IPS DF 19.7 (cell line): ENCODE measurements around the gene GOLGA8Q.
"Not testable (repeated sequence)": the region's sequence is repeated elsewhere in the genome, so short reads cannot be mapped to it uniquely, and the experiment has no call there.

Experiments
- DNase-seq: peaks from one replicate; pipeline ENCODE4 v3.0.0-alpha.2; 2013; ENCODE audit warnings: low read depth, low spot score

The GOLGA8Q gene, protein sequence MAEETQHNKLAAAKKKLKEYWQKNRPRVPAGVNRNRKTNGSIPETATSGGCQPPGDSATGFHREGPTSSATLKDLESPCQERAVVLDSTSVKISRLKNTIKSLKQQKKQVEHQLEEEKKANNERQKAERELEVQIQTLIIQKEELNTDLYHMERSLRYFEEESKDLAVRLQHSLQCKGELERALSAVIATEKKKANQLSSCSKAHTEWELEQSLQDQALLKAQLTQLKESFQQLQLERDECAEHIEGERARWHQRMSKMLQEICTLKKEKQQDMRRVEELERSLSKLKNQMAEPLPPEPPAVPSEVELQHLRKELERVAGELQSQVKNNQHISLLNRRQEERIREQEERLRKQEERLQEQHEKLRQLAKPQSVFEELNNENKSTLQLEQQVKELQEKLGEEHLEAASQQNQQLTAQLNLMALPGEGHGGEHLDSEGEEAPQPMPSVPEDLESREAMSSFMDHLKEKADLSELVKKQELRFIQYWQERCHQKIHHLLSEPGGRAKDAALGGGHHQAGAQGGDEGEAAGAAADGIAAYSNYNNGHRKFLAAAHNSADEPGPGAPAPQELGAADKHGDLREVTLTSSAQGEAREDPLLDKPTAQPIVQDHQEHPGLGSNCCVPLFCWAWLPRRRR

DNA sequence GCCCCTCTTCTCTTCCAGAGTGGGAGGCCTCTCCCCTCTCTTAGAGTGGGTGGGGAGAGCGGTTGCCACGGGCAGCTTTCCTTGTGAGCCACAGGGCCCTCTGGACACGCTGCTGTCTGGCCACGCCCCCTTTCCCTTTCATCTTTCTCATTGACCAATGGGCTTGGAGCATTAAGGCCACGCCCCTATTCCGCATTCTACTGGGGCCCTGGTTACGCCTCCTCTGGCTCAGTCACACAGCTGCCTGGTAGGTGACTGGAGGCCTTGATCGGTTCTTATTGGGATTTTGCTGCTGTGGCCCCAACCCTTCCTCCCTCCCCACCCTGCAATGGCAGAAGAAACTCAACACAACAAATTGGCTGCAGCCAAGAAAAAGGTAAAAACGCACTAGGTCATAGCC lies at the start of gene GOLGA8Q:
TSS of gene GOLGA8Q (plus strand) at position 301 of the 400 bp plus-strand sequence. CDS start at position 329, 28 bp downstream.
- DNase-seq: not testable (repeated sequence)

DNA sequence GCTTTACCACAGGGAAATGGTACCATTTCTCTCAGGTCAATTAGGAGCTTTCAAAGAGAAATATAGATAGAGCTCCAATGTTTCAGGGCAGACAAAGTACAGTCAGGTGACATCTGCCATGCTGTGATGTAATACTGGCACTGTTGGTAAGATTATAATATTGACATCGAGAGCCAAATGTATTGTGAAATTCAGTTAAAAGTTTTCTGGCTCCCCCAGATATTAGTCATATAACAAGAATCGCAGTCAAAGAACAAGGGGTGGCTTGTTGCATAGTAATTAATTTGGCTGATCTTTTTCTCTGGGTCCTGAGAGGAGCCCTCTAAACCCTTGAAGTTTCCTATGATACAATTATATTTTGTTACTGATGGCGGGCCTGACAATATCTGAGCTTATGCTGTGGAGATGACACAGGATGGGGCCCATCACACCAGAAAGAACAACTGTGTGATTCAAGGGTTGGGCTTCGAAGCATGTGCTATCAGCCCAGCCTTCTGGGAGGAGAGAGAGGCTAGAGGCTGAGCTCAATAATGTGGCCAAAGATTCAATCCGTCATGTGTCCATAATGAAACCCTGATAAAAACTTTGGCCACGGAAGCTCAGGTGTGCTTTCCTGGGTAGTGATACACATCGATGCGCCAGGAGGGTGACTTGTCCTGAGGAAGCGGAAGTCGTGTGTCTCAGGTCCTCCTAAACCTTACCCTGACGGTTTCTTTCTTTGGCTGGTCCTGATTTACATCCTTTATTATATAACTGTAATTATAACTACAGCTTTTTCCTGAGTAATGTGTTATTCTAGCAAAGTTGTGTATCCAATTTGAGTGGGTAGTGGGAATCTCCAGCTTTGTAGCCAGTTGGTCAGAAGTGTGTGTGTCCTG lies 48.7 kb upstream of the GOLGA8Q start:
- DNase-seq: not testable (repeated sequence)

DNA sequence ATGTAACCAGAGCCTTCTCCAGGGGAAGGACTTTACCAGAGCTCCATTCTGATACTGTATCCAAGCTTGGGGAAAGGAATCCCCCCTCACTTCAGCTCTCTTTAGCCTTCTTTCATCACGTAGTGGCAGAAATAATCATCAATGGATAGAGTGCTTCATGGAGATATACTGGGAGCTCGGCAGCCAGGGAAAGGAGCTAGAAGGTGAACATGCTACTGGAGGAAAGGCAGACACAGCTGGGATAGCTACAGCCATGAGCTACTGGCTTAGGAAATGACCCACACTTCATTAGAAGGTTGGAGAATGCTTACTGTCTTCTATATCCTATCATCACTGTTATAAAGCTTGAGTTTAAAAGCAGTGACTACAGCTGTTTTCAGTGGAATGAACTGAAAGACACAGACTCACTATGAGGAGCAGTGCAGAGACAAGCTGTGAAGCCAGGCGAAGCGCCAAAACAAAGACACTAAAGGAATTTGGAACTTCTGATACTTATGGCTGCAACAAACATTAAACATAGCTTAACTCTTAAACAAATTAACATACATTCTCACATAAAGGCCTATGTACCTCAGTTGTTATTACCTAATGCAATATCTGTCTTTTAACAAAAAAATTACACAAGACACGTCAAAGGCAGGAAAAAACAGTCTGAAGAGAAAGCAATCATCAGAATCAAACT lies 47.5 kb upstream of the GOLGA8Q start:
- DNase-seq: not testable (repeated sequence)

DNA sequence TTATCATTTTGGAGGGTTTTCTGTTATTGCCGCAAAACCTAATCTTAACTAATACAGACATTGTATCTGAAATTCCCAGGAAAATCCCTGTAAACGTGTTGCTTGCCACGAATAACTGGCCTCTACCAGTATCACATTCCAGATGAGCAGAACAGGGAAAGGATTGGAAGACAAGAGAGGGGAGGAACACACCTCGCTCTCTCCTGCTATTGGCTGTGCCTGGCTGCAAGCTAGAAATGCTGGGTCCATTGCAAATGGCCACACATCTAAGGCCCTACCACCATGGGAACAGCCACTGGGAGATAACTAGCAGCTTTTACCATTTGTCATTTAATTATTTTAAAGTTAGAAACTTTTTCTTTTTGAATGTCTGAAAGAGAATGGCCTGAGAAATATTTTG lies 37.3 kb upstream of the GOLGA8Q start:
- DNase-seq: not testable (repeated sequence)

DNA sequence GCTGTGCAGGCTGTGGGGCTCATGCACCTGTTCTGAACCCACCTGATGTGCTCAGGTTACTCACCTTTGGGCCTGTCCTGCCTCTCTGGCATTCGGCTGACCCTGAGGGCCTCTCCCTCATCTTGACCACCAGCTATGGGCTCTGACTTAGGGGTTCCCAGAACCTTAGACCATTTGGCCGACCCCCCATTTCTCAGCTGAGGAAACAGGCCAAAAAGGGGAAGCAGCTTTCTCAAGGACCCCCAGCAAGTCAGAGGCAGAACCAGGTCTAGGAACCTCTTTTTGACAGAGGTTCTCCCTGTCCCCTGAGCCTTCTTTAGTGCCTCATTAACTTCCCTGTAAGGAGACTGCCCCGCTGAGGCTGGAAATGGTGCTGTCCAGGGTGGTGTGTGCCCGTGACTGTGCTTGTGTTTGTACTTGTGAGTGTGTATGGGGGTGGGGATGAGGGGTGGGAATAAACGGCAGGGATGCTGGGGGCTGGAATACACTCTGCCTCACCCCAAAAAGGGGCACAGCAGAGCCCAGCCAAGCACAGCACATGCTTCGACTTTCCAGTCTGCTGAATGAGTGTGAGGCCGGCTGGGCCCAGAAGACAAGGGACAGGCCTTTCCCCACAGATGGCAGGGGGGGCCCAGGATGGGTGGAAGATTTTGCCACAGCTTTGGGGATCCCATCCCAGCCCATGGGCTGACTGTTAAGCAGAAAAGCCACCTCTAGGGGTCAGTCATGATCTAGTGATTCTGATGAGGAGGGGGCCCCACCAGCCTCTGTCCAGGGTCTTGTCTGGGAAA lies 28.2 kb upstream of the GOLGA8Q start:
- not testable (repeated sequence) for DNase-seq

DNA sequence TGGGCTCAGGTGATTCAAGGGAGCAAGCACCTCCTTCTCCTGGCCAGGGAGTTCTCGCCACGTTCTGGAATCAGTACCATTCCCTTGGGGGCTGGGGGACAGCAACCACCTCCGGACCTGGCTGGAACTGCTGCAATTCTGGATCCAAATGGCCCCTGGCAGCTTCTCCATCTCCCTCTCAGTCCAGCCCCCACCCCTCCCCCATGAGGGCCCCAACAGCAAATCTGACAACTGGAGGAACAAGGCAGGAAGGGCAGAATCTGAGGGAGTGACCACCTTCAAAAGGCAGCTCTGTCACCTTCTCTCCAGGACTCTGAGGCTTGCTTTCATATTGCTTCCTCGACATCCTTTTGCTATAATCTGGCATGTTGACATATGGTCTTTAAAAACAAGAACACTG lies 25.9 kb upstream of the GOLGA8Q start:
- not testable (repeated sequence) for DNase-seq

DNA sequence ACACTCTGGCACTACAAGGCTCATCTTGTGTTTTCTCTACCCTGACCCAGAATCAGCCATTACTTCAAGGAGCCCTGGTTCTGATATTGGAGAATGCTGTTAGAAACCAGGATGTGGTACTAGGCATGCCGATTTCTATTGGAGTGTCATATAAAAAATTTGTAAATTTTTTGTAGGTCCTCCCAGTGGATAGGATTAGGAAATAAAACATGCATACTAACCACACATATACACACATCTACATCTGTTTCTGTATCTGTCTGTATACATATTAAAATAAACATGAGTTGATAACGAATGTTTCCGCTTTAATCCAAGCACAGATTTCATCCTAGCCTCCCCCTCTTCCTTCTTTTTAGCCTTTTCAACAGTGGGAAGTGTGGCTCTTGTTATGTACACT lies 22.8 kb upstream of the GOLGA8Q start:
- not testable (repeated sequence) for DNase-seq

DNA sequence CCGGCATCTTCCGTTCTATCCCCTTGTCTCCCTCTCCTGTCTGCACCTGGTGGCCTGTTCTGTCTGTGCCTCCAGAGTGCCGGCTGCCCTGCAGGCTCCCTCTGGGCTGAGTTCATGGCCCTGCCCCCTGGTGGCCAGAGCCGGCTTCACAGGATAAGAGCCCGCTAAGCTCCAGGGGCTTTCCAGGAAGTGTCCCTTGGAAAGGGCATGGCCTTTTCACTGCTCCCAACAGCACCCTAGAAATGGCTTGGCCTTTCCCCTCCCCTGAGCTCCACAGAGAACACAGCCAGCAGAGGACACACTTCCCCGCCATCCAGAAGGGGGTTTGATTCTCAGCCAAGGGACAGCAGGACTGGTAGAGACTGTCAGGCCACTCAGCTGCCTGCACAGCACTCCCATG lies 15.1 kb downstream of the GOLGA8Q start:
- DNase-seq: not testable (repeated sequence)

DNA sequence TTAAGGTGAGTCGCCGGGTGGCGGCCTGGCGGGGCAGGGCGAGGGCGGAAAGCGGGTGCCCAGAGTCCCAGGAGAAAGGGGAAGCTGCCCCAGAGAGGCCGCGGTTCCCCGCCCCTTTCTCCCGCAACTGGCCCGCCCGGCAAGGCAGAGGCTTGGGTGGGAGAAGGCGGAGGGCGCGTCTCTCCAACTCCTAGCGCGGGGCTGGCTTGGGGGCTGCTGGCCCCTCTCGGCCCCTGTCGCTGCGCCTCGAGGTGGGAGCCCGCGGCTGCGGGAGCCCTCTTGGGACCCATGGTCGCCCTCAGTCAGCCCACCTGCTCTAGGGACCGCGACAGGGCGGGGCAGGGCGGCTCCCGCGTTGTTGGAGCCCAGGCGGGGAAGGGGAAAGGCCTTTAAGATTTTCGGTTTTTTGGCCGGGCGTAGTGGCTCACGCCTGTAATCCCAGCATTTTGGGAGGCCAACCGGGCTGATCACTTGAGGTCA lies 21.2 kb downstream of the GOLGA8Q start:
- DNase-seq: not testable (repeated sequence)

DNA sequence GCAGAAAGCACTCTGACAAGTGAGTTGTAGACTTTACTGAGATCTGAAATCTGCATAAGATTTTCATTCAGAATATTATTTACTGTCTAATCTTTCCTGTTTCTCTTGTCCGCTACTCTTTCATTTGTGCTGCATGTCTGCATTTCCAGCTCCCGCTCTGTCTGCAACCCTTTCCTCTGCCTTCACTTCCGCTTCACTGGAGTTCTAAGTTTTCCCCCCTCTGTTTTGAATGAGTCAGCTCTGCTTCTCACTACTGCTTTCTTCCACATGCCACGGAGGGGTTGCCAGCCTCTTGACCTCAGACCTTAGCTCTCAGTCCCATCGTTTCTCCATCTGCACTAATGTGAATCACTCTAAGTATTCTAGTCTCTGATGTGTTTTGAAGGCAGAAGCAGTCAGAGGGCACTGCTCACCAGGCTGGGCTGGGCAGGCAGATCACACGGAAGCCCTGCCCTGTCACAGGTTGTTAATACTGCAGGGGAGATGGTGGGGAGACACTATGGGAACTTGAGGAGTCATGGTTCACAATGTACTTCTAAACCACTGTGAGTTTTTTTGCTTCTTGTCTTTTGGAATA lies 27.6 kb downstream of the GOLGA8Q start:
- DNase-seq: not testable (repeated sequence)

DNA sequence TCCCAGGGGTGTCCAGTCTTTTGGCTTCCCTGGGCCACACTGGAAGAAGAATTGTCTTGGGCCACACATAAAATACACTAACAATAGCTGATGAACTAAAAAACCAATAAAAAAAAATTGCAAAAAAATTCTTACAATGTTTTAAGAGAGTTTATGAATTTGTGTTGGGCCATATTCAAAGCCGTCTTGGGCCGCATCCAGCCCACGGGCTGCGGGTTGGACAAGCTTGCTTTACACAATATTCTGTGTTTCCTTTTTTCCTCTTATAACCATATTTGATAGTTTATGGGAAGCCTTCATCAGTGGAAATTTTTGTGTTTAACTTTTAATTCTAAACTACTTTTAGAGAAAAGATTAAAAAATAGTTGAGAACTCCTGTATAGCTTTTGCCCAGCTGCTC lies 28.9 kb downstream of the GOLGA8Q start:
- DNase-seq: not testable (repeated sequence)

DNA sequence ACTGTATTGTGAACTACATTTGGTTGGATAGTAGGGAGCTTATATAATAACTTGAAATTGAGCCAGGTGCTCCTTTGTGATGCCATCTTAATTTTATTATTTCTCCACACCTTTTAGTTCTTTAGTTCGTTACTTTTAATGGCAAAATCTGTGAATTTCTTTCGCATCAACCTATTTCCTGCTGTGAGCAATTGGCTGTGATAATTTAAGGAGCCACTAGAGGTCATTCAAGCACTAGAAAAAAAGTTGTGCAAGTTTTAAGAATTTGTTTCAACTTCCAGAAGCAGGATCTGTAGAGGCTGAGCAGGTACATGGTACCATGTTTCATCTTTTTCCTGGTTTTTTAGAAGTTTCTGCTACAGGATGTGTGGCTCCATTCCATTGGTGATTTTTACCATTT lies 47.1 kb downstream of the GOLGA8Q start:
- not testable (repeated sequence) for DNase-seq

DNA sequence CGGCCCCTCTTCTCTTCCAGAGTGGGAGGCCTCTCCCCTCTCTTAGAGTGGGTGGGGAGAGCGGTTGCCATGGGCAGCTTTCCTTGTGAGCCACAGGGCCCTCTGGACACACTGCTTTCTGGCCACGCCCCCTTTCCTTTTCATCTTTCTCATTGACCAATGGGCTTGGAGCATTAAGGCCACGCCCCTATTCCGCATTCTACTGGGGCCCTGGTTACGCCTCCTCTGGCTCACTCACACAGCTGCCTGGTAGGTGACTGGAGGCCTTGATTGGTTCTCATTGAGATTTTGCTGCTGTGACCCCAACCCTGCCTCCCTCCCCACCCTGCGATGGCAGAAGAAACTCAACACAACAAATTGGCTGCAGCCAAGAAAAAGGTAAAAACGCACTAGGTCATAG lies 51.9 kb downstream of the GOLGA8Q start, which contains the start of gene GOLGA8H:
TSS of gene GOLGA8H (plus strand) at position 233 of the 400 bp plus-strand sequence. CDS start at position 331, 98 bp downstream.
- DNase-seq: not testable (repeated sequence)
